DMS114 treated with DMSO at 0.1 percent for 48 hours (cell line): ENCODE results near the gene XXYLT1.
"Not testable (repeated sequence)": the region's sequence is repeated elsewhere in the genome, so short reads cannot be mapped to it uniquely, and the experiment has no call there.

Experiments
- DNase-seq: peaks from one replicate; lab custom pipeline; 2025; ENCODE audit not compliant: unreplicated experiment; lab: John Stamatoyannopoulos, UW

XXYLT1 gene

DNA sequence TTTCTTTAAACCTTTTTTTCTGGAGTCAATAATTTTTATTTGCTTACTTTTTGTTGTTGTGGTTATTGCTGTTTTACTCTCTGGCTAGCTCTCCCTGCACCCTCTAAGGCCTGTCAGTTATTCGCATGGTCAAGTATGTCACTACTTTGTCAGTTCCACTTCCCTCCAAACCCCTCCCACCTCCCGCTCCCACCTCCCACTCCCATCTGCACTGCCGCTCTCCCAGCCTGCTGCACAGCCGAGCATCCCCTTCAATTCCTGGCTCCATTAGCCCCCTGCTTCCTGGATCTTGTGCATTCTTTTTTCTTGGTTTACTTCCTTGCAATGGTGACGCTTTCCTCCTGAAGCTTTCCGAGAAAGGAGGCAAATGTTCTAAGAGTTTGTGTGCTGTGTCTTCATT lies 218.0 kb downstream of the XXYLT1 start:
- DNase-seq = no peak

DNA sequence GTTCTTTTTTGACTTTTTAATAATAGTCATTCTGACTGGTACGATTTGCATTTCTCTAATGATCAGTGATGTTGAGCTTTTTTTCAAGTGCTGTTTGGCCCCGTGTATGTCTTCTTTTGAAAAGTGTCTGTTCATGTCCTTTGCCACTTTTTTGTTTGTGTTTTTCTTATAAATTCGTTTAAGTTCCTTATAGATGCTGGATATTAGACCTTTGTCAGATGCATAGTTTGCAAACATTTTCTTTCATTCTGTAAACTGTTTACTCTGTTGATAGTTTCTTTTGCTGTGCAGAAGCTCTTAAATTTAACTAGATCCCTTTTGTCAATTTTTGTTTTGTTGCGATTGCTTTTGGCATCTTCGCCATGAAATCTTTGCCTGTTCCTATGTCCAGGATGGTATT lies 220.7 kb downstream of the XXYLT1 start:
- not testable (repeated sequence) for DNase-seq

DNA sequence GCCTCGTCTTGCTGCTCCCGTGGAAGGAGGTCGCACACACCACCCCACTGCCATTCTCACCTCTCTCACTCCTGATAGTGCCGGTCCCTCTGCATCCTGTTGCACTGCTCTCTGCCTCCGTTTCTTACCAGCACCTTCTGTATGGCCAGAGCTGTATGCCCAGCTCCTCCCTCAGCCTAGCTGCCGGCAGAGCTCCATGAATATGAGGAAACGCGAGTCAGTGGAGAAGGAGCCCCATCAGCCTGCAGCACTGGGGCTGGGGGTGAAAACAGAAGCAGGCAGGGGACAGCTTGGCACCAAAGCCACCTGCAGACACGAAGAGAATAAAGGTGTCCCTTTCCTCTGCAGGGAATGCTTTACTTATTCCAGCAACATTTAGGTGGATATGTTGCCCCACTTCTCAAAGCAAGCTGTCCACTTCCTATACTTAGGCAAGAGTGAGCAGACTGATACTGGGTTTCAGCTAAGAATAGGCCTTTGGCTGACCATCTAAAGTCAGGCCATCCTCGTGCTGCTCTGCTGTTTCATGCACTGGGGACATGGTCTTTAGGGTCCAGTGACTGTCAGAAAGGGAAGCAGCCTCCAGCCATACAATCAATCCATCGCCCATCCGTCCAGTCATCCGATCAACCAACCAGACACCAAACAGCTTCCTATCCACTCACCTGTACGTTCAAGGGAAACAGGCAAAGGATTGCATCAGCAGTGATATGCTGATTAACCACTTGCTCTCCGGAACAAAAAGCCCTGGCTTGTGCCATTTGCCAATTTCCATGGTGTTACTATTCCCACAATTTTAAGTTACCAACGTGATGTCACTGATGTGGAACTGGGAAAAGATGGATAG lies 222.7 kb downstream of the XXYLT1 start:
- no peak for DNase-seq

DNA sequence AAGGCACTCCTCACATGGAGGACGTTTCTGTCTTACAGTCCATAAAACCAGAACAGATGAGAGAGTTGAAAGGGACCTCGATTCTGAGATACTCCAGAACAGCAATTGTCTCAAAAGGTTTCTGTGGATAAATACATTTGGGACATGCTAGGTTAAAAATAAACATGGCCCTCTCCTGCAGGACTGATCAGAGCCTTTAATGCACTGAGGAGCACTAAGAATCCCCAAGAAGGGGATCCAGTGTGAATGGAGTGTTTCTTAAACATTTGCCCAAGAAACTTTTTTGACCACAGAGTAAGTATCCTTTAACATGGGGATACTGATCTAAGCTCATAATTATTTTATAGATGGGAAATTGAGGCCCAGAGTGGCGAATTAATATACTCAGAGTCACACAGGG lies 223.4 kb downstream of the XXYLT1 start:
- no peak for DNase-seq

DNA sequence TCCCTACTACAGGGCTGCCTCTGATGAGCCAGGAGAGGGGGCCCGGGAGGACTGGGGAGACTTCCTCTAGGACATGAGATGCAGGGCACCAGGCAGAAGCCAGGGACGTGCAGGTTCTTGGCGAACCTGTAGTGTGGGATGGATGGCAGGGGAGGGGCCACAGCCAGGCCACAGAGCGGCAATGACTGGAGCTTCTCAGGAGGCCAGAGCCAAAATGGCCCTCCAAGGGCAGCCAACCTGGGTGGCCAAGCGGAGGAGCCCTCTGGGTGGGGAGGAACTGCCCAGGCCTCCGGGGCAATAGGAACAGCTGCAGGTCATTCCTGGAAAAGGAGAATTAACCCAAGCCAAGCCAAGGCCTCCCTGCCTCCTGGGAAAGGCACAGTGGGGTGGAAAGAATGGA lies 224.5 kb downstream of the XXYLT1 start:
- DNase-seq = no peak

DNA sequence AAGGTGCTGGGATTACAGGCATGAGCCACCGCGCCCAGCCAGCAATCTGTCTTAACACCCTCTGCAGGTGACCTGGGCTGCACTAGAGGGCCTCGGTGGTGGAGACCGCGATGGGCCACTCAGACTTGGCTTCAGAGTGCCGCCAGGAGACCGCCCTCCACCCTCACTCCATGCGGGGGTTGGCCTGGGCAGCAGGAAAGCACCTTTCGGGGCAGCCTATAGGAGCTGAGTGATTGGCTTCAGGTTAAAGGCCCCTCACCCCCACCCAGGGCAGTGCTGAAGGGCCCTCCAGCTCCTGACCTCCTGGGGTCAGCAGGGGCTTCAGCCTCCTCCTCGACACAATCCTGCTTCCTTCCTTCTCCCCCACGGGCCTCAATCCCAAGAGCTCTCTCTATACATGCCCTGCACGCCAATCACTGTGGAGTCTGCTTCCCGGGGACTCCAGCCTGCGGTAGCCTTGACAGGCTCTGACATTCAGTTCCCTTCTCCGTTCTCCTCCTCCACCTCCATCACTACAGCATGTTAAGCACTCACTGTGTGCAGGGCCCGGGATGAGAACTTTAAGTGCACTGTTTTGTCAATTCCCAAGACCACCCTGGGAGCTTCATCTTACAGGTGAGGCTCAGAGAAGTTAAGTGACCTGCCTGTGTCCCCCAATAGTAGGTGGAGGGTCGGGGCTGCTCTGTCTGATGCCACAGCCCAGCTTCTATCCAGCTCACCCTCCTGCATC lies 225.3 kb downstream of the XXYLT1 start:
- DNase-seq = no peak

DNA sequence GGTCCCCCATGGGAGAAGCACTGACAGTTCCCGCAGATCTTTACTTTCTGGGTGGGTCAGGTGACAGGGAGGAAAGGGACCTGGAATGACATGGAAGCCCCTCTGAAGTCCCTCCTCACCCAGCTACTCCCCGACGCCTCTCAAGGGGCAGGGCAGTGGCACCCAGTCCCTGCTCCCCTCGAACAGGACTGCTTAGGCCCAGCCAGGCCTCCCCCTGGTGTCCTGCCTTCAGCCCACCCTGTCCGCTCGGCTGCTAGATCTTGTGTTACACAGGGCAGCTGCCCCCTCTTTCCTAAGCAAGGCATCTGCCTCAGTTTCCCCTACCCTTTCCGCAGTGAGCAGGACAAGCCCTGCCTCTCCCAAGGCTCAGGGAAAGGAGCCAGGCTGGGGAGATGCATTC lies 226.5 kb downstream of the XXYLT1 start:
- no peak for DNase-seq

DNA sequence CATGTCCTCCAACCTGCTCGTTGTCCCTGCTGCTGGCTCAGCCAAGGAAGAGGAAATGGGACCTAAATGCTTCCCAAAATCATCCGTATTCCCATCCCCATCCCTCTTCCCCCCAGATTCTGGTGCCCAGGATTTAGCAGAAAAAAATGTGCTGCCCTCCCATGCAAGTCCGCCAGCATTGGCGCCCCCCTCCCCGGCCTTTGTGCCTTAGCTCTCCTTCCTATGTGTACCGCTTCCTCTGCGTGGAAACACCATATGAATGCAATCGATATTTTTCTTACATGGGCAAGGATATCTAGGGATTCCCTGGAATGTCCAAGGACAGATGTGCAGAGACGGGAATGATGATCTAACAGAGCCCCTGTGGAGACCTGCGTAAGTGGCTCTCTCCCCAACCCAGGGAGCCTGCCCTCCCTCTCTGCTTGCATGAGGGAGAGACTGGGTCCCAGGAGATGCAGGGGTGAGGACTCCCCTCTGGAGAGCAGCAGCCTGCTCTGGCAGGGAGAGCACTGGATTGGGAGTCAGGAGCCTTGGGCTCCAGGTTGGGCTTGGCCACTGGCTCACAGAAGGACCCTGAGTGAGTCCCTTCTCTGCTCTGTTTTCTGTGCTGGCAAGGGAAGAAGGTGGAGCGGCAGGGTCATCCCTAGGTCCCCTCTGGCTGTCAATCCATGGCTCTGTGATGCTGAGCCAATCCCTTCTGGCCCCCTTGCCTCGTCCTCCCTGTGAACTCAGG lies 227.2 kb downstream of the XXYLT1 start:
- DNase-seq = no peak

DNA sequence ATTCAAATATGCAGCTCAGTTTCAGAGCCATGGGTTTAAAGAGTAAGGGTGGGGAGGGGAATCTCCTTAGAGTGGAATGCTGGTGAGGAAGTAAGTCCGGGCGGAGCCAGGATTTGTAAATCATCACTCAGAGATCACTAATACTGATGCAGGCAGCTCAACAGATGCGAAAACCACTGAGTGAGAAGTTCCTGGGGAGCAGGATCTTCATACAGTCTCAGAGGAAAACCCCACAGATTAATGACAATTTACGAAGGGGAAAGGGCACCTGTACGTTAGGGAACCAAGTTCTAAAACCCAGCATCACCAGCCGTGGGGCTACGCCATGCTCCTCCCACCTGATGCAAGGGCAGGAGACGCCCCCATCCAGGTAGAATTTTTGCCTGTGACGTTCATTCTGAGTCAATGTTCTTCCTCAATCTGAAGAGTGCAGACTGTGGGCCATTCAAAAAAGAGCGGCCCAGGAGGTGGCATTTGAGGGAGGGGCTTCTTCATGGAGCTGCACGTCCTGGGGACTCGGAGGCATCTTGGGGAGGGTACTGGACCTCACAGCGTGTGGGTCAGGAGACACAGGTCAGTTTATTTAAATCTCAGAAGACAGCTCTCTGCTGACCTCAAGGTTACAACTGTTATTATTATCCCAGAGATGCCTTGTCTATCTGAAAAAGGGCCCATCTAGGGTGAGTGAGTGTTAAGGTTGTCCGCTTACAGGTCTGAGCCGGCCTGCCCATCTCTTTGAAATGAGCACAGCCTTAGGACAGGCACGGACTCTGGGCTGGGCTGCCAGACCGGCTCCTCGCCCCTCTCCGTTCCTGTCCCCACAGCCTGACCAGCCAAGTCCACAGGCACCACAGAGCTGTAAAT lies 228.0 kb downstream of the XXYLT1 start:
- DNase-seq = no peak

DNA sequence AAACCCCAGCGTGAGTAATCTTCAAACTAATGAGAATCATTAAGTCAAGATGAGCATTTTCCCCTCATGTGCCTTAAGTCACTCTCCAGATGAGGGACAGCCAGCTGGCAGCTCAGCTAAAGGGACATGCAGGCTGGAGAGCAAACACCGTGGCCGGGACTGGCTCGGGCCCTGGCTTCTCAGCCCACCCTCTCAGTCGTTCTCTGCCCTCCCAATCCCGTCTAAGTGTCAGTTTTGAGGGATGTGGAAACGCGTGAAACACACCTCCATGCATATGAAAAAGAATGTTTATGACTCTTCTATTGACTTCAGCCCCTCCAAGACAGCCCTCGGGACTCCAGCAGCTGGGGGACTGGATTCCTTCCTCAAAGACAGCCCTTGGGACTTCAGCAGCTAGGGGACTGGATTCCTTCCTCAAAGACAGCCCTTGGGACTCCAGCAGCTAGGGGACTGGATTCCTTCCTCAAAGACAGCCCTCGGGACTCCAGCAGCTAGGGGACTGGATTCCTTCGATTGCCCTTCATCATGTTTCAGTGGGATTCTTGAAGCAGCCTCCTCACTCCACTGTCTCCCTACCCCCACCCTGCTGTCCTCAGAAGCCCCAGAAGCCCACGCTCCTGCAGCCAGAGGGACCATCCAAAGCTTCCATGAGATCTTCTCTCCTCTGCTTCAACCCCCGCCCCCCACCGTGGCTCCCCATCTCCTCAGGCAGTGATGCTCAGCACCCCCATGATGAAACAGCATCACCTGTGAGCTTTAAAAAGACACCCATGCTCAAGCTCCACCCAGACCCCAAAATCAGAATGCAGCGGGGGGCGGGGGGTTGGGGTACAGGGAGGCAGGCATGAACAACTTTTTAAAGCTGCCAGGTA lies 228.9 kb downstream of the XXYLT1 start:
- DNase-seq = no peak

DNA sequence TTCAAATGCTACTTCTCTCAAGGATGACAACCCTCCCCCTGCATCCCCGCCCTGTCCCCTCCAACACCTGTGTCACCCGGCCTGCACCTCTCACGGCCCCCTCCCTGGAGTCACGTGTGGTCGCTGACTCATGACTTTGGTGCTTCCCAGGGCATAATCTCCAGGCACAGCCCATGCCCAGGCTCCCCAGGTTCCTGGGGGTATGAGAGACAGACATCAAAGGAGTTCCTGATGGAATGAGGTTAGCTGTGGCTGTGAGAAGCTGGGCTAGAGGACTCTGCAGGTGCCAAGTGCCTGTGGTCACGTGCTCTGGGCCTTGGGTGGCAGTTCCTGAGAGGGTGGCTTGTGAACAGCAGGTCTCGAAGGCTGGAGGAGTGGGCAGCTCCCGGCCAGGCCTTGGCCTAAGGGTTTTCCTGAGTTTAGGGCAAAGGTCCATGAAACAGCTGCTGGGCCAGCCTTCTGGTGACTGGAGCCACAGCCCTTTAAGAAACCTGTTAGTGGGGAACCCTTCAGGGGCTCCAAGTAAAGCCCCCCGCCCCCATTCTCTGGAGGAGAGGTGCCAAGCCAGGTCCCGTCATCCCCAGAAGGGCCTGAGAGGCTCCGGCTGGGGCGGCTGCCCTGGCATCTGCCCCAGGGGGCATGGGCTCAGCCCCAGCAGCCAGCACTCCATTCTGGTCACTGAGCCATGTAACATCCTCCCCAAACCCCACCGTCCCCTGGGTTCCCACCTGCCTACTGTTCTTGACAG lies 230.0 kb downstream of the XXYLT1 start:
- DNase-seq = no peak

DNA sequence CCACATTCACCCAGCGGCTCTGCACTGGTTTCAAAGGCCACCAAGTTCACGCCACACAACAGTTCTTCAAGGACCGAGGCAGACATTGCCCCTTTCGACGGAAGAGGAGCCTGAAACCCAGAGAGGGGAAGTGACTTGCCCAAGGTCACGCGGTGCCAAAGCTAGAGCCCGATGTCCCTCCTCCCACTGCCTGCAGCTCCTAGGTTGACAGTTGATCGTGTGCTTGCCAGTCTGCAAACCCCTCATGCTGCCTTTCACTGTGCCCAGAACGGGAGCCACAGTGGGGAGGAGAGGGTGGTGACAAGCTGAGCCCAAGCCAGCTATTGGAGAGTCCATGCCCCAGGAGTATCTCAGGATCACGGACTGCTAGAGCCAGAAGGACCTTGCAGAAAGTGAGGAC lies 230.9 kb downstream of the XXYLT1 start:
- no peak for DNase-seq

DNA sequence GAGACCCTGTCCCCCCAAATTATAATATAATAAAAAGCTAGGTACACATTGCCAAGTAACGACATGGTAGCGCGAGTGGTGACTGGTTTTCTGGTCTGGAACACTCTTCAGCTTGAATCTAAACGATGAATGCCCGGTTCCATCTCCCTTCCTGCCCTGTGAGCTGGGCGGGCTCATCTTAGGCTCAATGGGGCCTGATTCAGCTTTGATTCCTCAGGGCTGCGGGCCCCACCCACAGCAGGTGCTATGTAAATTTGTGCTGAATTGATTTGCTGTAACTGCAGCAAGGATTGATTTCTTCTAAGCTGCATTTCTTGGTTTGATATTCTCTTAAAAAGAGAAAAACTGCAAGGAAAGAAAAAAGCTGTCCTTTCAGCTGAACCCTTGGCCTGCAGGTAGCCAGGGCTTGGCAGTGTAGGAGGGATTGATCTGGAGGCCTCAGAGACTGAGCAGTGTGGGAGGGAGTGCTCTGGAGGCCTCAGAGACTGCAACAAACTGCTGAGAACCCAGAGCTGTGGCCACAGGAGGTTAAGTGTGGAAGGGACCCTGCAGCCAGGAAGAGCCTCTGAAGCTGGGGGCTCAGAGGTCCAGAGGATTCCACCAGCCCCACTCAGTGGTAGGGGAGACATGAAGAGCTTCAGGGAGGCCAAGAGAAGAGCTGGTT lies 231.6 kb downstream of the XXYLT1 start:
- no peak for DNase-seq

DNA sequence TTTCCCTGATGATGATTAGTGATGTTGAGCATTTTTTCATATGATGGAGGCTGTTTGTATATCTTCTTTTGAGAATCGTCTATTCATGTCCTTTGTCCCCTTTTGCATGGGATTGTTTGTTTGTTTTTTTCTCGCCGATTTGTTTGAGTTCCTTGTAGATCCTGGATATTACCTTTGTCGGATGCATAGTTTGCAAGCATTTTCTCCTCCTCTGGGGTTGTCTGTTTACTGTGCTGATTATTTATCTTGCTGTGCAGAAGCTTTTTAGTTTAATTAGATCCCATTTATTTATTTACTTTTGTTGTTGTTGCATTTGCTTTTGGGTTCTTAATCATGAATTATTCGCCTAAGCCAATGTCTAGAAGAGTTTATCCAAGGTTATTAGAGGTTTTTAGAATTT lies 232.8 kb downstream of the XXYLT1 start:
- DNase-seq = no peak

DNA sequence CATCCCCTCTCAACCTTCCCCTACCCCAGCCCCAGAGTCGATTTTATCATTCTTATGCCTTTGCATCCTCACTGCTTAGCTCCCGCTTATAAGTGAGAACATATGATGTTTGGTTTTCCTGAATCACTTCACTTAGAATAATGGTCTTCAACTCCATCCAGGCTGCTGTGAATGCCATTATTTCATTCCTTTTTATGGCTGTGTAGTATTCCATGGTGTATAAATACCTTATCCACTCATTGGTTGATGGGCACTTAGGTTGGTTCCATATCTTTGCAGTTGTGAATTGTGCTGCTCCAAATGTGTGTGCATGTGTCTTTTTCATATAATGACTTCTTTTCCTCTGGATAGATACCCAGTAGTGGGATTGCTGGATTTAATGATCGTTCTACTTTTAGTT lies 233.4 kb downstream of the XXYLT1 start:
- not testable (repeated sequence) for DNase-seq

DNA sequence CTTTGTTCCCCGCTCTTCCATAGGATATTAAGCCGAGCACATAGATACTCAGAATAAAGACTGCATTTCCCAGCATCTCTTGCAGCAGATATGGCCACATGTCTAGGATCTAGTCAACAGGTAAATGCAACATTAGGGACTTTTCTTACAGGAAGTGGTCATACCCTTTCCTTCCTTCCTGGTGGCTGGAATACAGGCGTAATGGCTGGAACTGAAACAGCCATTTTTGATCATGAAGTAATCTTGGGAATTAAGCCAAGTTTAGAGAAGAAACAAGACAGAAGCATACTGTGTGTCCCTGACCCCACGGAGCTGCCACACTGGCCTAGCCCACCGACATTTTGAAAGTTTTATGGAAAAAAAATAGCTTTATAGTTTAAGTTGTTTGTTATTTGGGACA lies 234.0 kb downstream of the XXYLT1 start:
- DNase-seq = no peak

DNA sequence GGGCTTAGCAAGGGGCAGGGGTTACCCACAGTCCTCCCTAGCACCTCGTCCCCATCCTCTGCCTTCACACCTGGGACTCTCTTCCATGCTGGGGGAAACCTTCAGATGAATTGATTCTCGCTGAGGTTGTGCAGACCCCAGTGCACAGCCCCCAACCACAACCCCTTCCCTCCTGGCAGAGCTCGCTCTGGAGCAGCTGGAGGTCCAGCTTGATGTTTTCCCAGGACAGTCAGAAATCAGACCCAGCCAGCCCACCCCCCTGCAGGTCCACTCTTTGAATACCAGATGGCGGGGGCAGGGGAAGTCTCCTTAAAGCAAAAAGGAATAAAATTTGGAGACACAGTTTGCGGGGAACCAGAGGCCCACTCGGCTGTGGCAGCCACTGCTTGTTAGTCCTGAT lies 234.4 kb downstream of the XXYLT1 start:
- DNase-seq = no peak

DNA sequence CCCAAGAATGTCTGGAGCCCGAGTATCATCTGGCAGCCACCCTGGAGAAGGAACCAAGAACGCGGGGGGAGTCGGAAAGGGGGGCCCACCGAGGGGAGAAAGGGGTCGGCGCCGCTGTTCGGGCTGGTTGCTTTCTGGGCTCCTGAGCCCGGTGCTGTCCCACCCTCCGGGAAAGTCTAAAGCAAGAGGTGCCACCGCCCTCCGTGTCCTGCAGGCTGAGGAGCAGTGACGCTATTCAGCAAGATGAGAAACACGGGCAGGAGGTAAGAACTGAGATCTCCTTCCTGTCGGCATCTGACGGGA lies 234.8 kb downstream of the XXYLT1 start:
- no peak for DNase-seq
